H1 (cell line): ENCODE data around the gene AIFM3. TPM values are rescaled to one million over a fixed set of nuclear protein-coding genes. Genes with fewer than 3 reads are reported as not detected.

ENCODE experiments used
- CTCF ChIA-PET: fragments of 300-600 bp; sonication (Branson Sonifier 250); formaldehyde crosslinking; loops from one replicate; lab custom pipeline; 2021; ENCODE audit not compliant: partially characterized antibody; lab: Charles Lee
- POLR2A ChIA-PET: fragments of 300-600 bp; sonication (Branson Sonifier 250); formaldehyde crosslinking; loops from one replicate; lab custom pipeline; 2021; ENCODE audit warnings: inconsistent platforms; ENCODE audit not compliant: partially characterized antibody; lab: Charles Lee
- DNase-seq, 2 experiments: peaks; one replicate each; pipeline versions ENCODE4 v3.0.0 to v3.0.0-alpha.2; 2010 to 2022; ENCODE audit warnings: low spot score in 2 of 2, low read depth in 1 of 2, mixed read lengths in 1 of 2
- FAIRE-seq: peaks from 2 replicates; lab custom pipeline; 2011; peaks lifted over from hg19 to GRCh38; lab: Jason Lieb, UNC
- H2AFZ ChIP-seq: 2 replicates; pipeline ENCODE4 v1.8.1; 2012; ENCODE audit warnings: low read length, inconsistent platforms
- H2AK5ac ChIP-seq: 2 replicates; pipeline ENCODE4 v1.6.1; 2013; ENCODE audit warnings: low read depth, low read length
- H2BK120ac ChIP-seq: replicated peaks from 2 replicates; pipeline ENCODE3; 2013; ENCODE audit warnings: low read depth, low read length, inconsistent platforms
- H2BK12ac ChIP-seq: 2 replicates; pipeline ENCODE4 v1.6.1; 2013; ENCODE audit warnings: low read depth, low read length
- H2BK15ac ChIP-seq: 2 replicates; pipeline ENCODE4 v1.6.1; 2013; ENCODE audit warnings: low read length
- H2BK20ac ChIP-seq: 2 replicates; pipeline ENCODE4 v1.6.1; 2013; ENCODE audit warnings: low read length
- H2BK5ac ChIP-seq: 2 replicates; pipeline ENCODE4 v1.6.1; 2013; ENCODE audit warnings: low read depth, low read length
- H3K14ac ChIP-seq: 2 replicates; pipeline ENCODE4 v1.6.1; 2013; ENCODE audit warnings: inconsistent platforms; ENCODE audit not compliant: insufficient read length
- H3K18ac ChIP-seq: 2 replicates; pipeline ENCODE4 v1.6.1; 2013; ENCODE audit warnings: low read length; ENCODE audit errors: extremely low read depth
- H3K23ac ChIP-seq: 2 replicates; pipeline ENCODE4 v1.6.1; 2013; ENCODE audit warnings: inconsistent platforms; ENCODE audit not compliant: insufficient read length
- H3K23me2 ChIP-seq: 2 replicates; pipeline ENCODE4 v1.6.1; 2013; ENCODE audit warnings: low read depth, low read length
- H3K27ac ChIP-seq: 2 replicates; pipeline ENCODE4 v1.6.1; 2011; ENCODE audit warnings: low read depth, low read length, inconsistent platforms
- H3K27me3 ChIP-seq, 4 experiments: replicated peaks in 1 of 4; 1 replicate in 1 of 4; 2 replicates in 3 of 4; pipeline versions ENCODE4 v1.6.1 to v1.8.1; 2011 to 2013; ENCODE audit warnings: low read length in 3 of 4, mild to moderate bottlenecking in 3 of 4, inconsistent platforms in 2 of 4, mixed read lengths in 2 of 4, moderate library complexity in 1 of 4; ENCODE audit not compliant: control insufficient read depth in 3 of 4, insufficient read depth in 3 of 4; ENCODE audit errors: extremely low read depth in 1 of 4
- H3K36me3 ChIP-seq, 4 experiments: 2 replicates each; pipeline versions ENCODE4 v1.6.1 to v1.8.1; 2011 to 2013; ENCODE audit warnings: mild to moderate bottlenecking in 4 of 4, low read length in 3 of 4, moderate library complexity in 2 of 4, control low read depth in 1 of 4, inconsistent platforms in 1 of 4; ENCODE audit not compliant: insufficient read depth in 4 of 4, control insufficient read depth in 2 of 4
- H3K4ac ChIP-seq: replicated peaks from 2 replicates; pipeline ENCODE3; 2013; ENCODE audit warnings: low read length, low read depth, mixed read lengths, inconsistent platforms; ENCODE audit not compliant: insufficient read length
- H3K4me1 ChIP-seq, 4 experiments: replicated peaks in 1 of 4; 1 replicate in 1 of 4; 2 replicates in 3 of 4; pipeline versions ENCODE4 v1.6.1 to v1.8.1; 2011 to 2013; ENCODE audit warnings: low read length in 3 of 4, inconsistent platforms in 2 of 4, mixed read lengths in 1 of 4; ENCODE audit not compliant: insufficient read depth in 4 of 4, control insufficient read depth in 3 of 4
- H3K4me2 ChIP-seq, 2 experiments: 2 replicates each; pipeline versions ENCODE4 v1.6.1 to v1.8.1; 2011 to 2013; ENCODE audit warnings: low read depth in 2 of 2, low read length in 2 of 2, control low read depth in 1 of 2, inconsistent platforms in 1 of 2, mild to moderate bottlenecking in 1 of 2; ENCODE audit not compliant: insufficient read depth in 1 of 2
- H3K4me3 ChIP-seq, 4 experiments: fragments of 200-600, 300-600 bp in 1 of 4; sonication (generic), shearing (Covaris generic), sonication (Bioruptor Twin) in 1 of 4; 2 replicates each; pipeline versions ENCODE4 v1.5.1 to v1.8.1; 2011 to 2016; ENCODE audit warnings: low read length in 4 of 4, low read depth in 3 of 4, control low read depth in 2 of 4, inconsistent platforms in 2 of 4, mild to moderate bottlenecking in 2 of 4, mixed read lengths in 1 of 4, moderate library complexity in 1 of 4; ENCODE audit not compliant: insufficient read depth in 2 of 4; ENCODE audit errors: extremely low read depth in 1 of 4
- H3K56ac ChIP-seq: replicated peaks from 2 replicates; pipeline ENCODE3; 2013; ENCODE audit warnings: low read depth, mild to moderate bottlenecking, mixed read lengths, low read length, inconsistent platforms; ENCODE audit not compliant: insufficient read length
- H3K79me1 ChIP-seq: 2 replicates; pipeline ENCODE4 v1.6.1; 2013; ENCODE audit warnings: low read depth, low read length, control low read depth
- H3K79me2 ChIP-seq, 2 experiments: 2 replicates each; pipeline versions ENCODE4 v1.6.1 to v1.8.1; 2012 to 2013; ENCODE audit warnings: low read length in 2 of 2, mild to moderate bottlenecking in 2 of 2, inconsistent platforms in 1 of 2; ENCODE audit not compliant: insufficient read depth in 2 of 2, control insufficient read depth in 1 of 2
- H3K9ac ChIP-seq, 4 experiments: replicated peaks in 1 of 4; 1 replicate in 1 of 4; 2 replicates in 3 of 4; pipeline versions ENCODE4 v1.6.1 to v1.8.1; 2011 to 2013; ENCODE audit warnings: low read depth in 3 of 4, low read length in 3 of 4, control low read depth in 2 of 4, mild to moderate bottlenecking in 2 of 4, moderate library complexity in 2 of 4, inconsistent platforms in 1 of 4; ENCODE audit errors: extremely low read depth in 1 of 4
- H3K9me3 ChIP-seq, 2 experiments: 2 replicates each; pipeline versions ENCODE4 v1.6.1 to v1.8.1; 2012 to 2013; ENCODE audit warnings: mild to moderate bottlenecking in 2 of 2, moderate library complexity in 2 of 2, control low read depth in 1 of 2, inconsistent platforms in 1 of 2, low read depth in 1 of 2, low read length in 1 of 2, mixed read lengths in 1 of 2; ENCODE audit not compliant: insufficient read depth in 2 of 2
- H4K20me1 ChIP-seq, 2 experiments: replicated peaks in 1 of 2; 2 replicates each; pipeline versions ENCODE3 to v1.8.1; 2011 to 2013; ENCODE audit warnings: inconsistent platforms in 2 of 2, low read length in 2 of 2, mild to moderate bottlenecking in 1 of 2; ENCODE audit not compliant: insufficient read depth in 2 of 2, control insufficient read depth in 1 of 2
- H4K5ac ChIP-seq: 2 replicates; pipeline ENCODE4 v1.6.1; 2013; ENCODE audit warnings: low read length, low read depth, mixed read lengths, inconsistent platforms; ENCODE audit not compliant: insufficient read length
- H4K8ac ChIP-seq: 2 replicates; pipeline ENCODE4 v1.8.0; 2013; ENCODE audit warnings: mild to moderate bottlenecking, moderate library complexity, low read length, inconsistent platforms; ENCODE audit not compliant: insufficient read depth; ENCODE audit errors: extremely low read depth
- H4K91ac ChIP-seq: replicated peaks from 2 replicates; pipeline ENCODE3; 2013; ENCODE audit warnings: low read length, mixed read lengths, inconsistent platforms; ENCODE audit not compliant: insufficient read length
- BACH1 ChIP-seq: IDR thresholded peaks from 2 replicates; pipeline ENCODE4 v1.6.1; 2012; ENCODE audit warnings: low read length, improper control_type of control experiment
- EGR1 ChIP-seq: IDR thresholded peaks from 2 replicates; pipeline ENCODE4 v1.6.1; 2011; ENCODE audit warnings: low read depth, low read length, borderline replicate concordance
- FOSL1 ChIP-seq: IDR thresholded peaks from 2 replicates; pipeline ENCODE4 v1.6.1; 2011; ENCODE audit warnings: mild to moderate bottlenecking, low read depth, low read length, moderate library complexity; ENCODE audit not compliant: insufficient read depth
- HDAC2 ChIP-seq, 2 experiments: fragments of 300-600 bp in 1 of 2; sonication (generic) in 1 of 2; IDR thresholded peaks; 2 replicates each; pipeline ENCODE4 v1.6.1; 2011 to 2012; ENCODE audit warnings: low read depth in 2 of 2, low read length in 2 of 2, mild to moderate bottlenecking in 2 of 2, moderate library complexity in 2 of 2, borderline replicate concordance in 1 of 2, inconsistent platforms in 1 of 2
- KDM1A ChIP-seq: fragments of 200-600, 300-600 bp; sonication (generic); IDR thresholded peaks from 2 replicates; pipeline ENCODE4 v1.7.1; 2016; ENCODE audit warnings: mild to moderate bottlenecking, low read length, borderline replicate concordance
- MAX ChIP-seq: IDR thresholded peaks from 2 replicates; pipeline ENCODE4 v1.6.1; 2012; ENCODE audit warnings: inconsistent platforms
- NANOG ChIP-seq: IDR thresholded peaks from 2 replicates; pipeline ENCODE4 v1.6.1; 2011; ENCODE audit warnings: low read length, low read depth, mild to moderate bottlenecking, inconsistent platforms; ENCODE audit not compliant: insufficient read depth, poor library complexity, severe bottlenecking
- NRF1 ChIP-seq: IDR thresholded peaks from 2 replicates; pipeline ENCODE4 v1.6.1; 2011; ENCODE audit warnings: mild to moderate bottlenecking, low read depth, low read length, improper control_type of control experiment
- PHF8 ChIP-seq: fragments of 200-600 bp; sonication (generic); conservative IDR thresholded peaks from 2 replicates; pipeline ENCODE4 v1.7.1; 2012; ENCODE audit warnings: low read depth, mild to moderate bottlenecking, inconsistent platforms, low read length, moderate library complexity
- RXRA ChIP-seq: IDR thresholded peaks from 2 replicates; pipeline ENCODE4 v1.6.1; 2011; ENCODE audit warnings: low read depth, mild to moderate bottlenecking, low read length, moderate library complexity; ENCODE audit not compliant: insufficient read depth
- SIX5 ChIP-seq: IDR thresholded peaks from 2 replicates; pipeline ENCODE4 v1.6.1; 2011; ENCODE audit warnings: mild to moderate bottlenecking, low read depth, low read length
- TAF7 ChIP-seq: optimal IDR thresholded peaks from 2 replicates; pipeline ENCODE3; 2011; ENCODE audit warnings: low read depth, mild to moderate bottlenecking, inconsistent platforms, low read length, moderate library complexity, borderline replicate concordance
- TBP ChIP-seq: IDR thresholded peaks from 2 replicates; pipeline ENCODE4 v1.6.1; 2011; ENCODE audit warnings: low read depth, low read length, improper control_type of control experiment
- WGBS, 2 experiments: shearing (Covaris generic) in 1 of 2; methylation state at CpG; one replicate each; pipeline versions ENCODE4 v1.1.6 to v1.1.7; 2013 to 2015; ENCODE audit warnings: low lambda C conversion rate in 2 of 2, mixed read lengths in 2 of 2, inconsistent platforms in 1 of 2, low coverage in 1 of 2, missing lambda C conversion rate in 1 of 2; ENCODE audit not compliant: insufficient replicate concordance in 2 of 2, insufficient coverage in 1 of 2, insufficient read length in 1 of 2; ENCODE audit errors: extremely low coverage in 1 of 2, missing lambda C conversion rate in 1 of 2; 5-methylcytosine and 5-hydroxymethylcytosine counted together
- polyA plus RNA-seq, 7 experiments: library from polyadenylated mRNA; depleted of rRNA in 3 of 7; stranded (reverse) in 5 of 7; unstranded in 2 of 7; fragments of >200 nt in 5 of 7; fragments of 200-250 nt in 2 of 7; gene quantifications; 1 replicate in 5 of 7; 2 replicates in 1 of 7; 4 replicates in 1 of 7; pipeline versions ENCODE4 v1.2.1 to v1.2.3, GENCODE V29; 2011 to 2013; ENCODE audit warnings: missing spikeins in 2 of 7, mixed read lengths in 2 of 7
- total RNA-seq: library from RNA; stranded (reverse); fragmentation: NEBNext Ultra II Directional; extraction: Animal tissue kit (Norgen Biotek cat#: 25700); gene quantifications from 2 replicates; pipeline ENCODE4 v1.2.1, GENCODE V29; 2021

AIFM3 gene
- total and polyA plus RNA-seq, 2 of the 8 experiments (the other 6 are each of a cell fraction or from before 2014, with no cell fraction given), result 0.86 to 1.4 TPM

GRCh38 chr22:20960609-20961008 is 6.4 kb upstream of the AIFM3 start:
- H3K27ac ChIP-seq, result no peak overlapping the region
- H2BK120ac ChIP-seq, result no peak overlapping the region
- H4K20me1 ChIP-seq, result peaks cover 2 to 14% of the 10 kb centered on the region in 2 experiments
- no peak overlapping the region for H4K5ac ChIP-seq
- POLR2A ChIA-PET, result interaction anchor here (1.5 kb wide), 1 partner anchor 21 kb away, joined by 4 read pairs; the partner anchor contains the start of gene LZTR1
- no peak overlapping the region for H3K18ac ChIP-seq
- no peak overlapping the region for H3K4me2 ChIP-seq
- no peak overlapping the region for H2AFZ ChIP-seq
- no peaks in the 10 kb centered on the region for H3K36me3 ChIP-seq
- no peak overlapping the region for H2BK5ac ChIP-seq
- H2BK15ac ChIP-seq, result no peak overlapping the region
- peaks cover under 1% of the 10 kb centered on the region; the same call in 1 of the 2 replicates for H3K79me1 ChIP-seq
- no peak overlapping the region for H3K14ac ChIP-seq
- no peak overlapping the region for H3K4ac ChIP-seq
- no peak overlapping the region for H2AK5ac ChIP-seq
- H2BK12ac ChIP-seq, result no peak overlapping the region
- peaks cover 14% of the 10 kb centered on the region for H3K23me2 ChIP-seq
- no peak for FAIRE-seq
- CTCF ChIA-PET, result interaction anchor here (0.7 to 13.5 kb wide), 9 partner anchors 11 to 156 kb away, joined by 3 to 115 read pairs (median 5); partner anchors contain the start of genes AIFM3, LRRC74B and LZTR1
- 82% methylated on average over 4 of the region's 4 CpGs; no CpG with 5 or more reads in 1 of the 2 experiments for WGBS, 2 experiments
- peaks cover 0 to 10% (median 5%) of the 10 kb centered on the region in 4 experiments; a peak in 6 of 7 replicates for H3K4me1 ChIP-seq
- no peaks in the 10 kb centered on the region for H3K79me2 ChIP-seq
- no peaks in the 10 kb centered on the region for H3K9me3 ChIP-seq
- H4K91ac ChIP-seq, result no peak overlapping the region
- H3K27me3 ChIP-seq, result peaks cover 23 to 38% (median 34%) of the 10 kb centered on the region in 4 experiments
- no peak overlapping the region for H4K8ac ChIP-seq
- no peak overlapping the region for H3K9ac ChIP-seq
- no peak overlapping the region for H3K4me3 ChIP-seq
- no peak overlapping the region for H2BK20ac ChIP-seq
- no peak for DNase-seq
- no peak overlapping the region for H3K23ac ChIP-seq
- no peak overlapping the region for H3K56ac ChIP-seq
- TF ChIP-seq RXRA (no peak), MAX (no peak), KDM1A (no peak), SIX5 (no peak), FOSL1 (no peak), PHF8 (no peak), HDAC2 (IDR thresholded peaks at IDR 0.05; ENCODE audit: borderline replicate concordance in 1 of 2, low read depth in 2 of 2, low read length in 2 of 2) (no peak), NRF1 (no peak), BACH1 (no peak), EGR1 (no peak), NANOG (no peak), TBP (no peak), TAF7 (no peak)
